H7 (cell line): Measurements from ENCODE around the gene COPS8. TPM values are rescaled to one million over a fixed set of nuclear protein-coding genes. Genes with fewer than 3 reads are reported as not detected.

Experiments used
- DNase-seq: peaks from one replicate; pipeline ENCODE4 v3.0.0; 2012
- H3K27me3 ChIP-seq: 2 replicates; pipeline ENCODE4 v1.6.0; 2011; ENCODE audit warnings: mild to moderate bottlenecking, low read length; ENCODE audit not compliant: control insufficient read depth, insufficient read depth
- H3K36me3 ChIP-seq: replicated peaks from 2 replicates; pipeline ENCODE4 v1.5.1; 2011; ENCODE audit warnings: low read length; ENCODE audit not compliant: control insufficient read depth, insufficient read depth
- H3K4me3 ChIP-seq: 2 replicates; pipeline ENCODE4 v1.5.1; 2011; ENCODE audit warnings: low read depth, mild to moderate bottlenecking, control low read depth, low read length, moderate library complexity; ENCODE audit not compliant: insufficient read depth
- total RNA-seq: library from RNA; depleted of rRNA; stranded (reverse); fragments of >200 nt; shearing (Covaris generic); gene quantifications from 2 replicates; pipeline ENCODE4 v1.2.3, GENCODE V29; 2014; rRNA removed

COPS8 gene
- 101 and 113 TPM in 2 replicates for total RNA-seq

- peak; percentile 93 for DNase-seq
- Histone ChIP-seq H3K27me3 (no peaks in the 10 kb centered on the region), H3K4me3 (peak within 1 kb of the TSS; percentile 85)
These were observed at the start of gene COPS8 for GRCh38 chr2:237085248-237086221. COPS8 (plus strand) TSS chr2:237085889; CDS start chr2:237085965, 76 bp downstream.

GRCh38 chr2:237039301-237040031 is 46.2 kb upstream of the COPS8 start:
- peak; percentile 59 for DNase-seq
- no peaks in the 10 kb centered on the region for H3K36me3 ChIP-seq

More at GRCh38 chr2:237085248-237086221, at the start of gene COPS8:
- H3K36me3 ChIP-seq, result no peaks in the 10 kb centered on the region; the same call in none of the 2 replicates

DNA sequence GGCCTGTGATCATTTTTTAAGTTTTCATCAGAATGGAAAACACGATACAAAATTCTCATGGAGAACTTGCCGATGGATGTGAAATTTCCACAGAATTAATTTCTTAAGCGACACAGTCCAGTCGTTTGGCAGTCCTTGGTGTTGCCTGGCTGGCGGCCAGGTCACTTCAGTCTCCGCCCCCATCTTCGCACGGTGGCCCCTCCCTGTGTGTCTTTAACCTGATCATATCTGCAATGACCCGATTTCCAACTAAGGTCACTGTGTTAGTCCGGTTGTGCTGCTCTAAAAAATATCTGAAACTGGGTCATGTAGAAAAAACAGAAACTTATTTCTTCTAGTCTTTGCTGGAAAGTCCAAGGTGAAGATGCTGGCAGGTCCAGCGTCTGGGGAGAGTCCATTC is 44.5 kb upstream of the COPS8 start:
- no peak overlapping the region for H3K4me3 ChIP-seq
- H3K36me3 ChIP-seq, result no peaks in the 10 kb centered on the region
- no peak for DNase-seq
- no peaks in the 10 kb centered on the region for H3K27me3 ChIP-seq

More at GRCh38 chr2:237039301-237040031, 46.2 kb upstream of the COPS8 start:
- H3K4me3 ChIP-seq, result no peak overlapping the region
- no peaks in the 10 kb centered on the region for H3K27me3 ChIP-seq

- H3K27me3 ChIP-seq, result no peaks in the 10 kb centered on the region
- H3K4me3 ChIP-seq, result no peak overlapping the region
These were observed 43.6 kb upstream of the COPS8 start for GRCh38 chr2:237042101-237042500.

DNA sequence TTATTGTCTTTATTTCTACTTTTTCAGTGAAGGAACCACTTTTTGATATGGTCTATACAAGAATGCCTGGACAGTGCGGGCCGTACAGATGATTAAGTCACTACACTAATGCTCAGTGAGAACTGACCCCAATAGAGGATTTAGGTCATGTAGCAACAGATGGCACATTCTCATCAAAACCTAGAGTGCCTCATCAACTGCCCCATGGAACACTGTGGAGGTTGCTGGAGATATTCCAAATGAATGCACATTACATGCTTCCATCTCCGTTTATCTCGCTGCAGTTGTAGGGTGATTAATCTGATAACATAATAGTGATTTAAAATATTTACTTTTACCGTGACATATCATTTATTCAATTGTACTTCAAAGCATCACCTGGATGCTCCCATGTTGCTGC is 41.8 kb upstream of the COPS8 start:
- no peak overlapping the region for H3K4me3 ChIP-seq
- no peak for DNase-seq
- no peaks in the 10 kb centered on the region for H3K27me3 ChIP-seq
- H3K36me3 ChIP-seq, result no peaks in the 10 kb centered on the region

More at GRCh38 chr2:237042101-237042500, 43.6 kb upstream of the COPS8 start:
- no peaks in the 10 kb centered on the region for H3K36me3 ChIP-seq
- peak; percentile 64 for DNase-seq

- no peaks in the 10 kb centered on the region for H3K27me3 ChIP-seq
- DNase-seq, result no peak
- no peak overlapping the region for H3K4me3 ChIP-seq
- no peaks in the 10 kb centered on the region for H3K36me3 ChIP-seq
These were observed 41.4 kb upstream of the COPS8 start for GRCh38 chr2:237044281-237044680.

DNA sequence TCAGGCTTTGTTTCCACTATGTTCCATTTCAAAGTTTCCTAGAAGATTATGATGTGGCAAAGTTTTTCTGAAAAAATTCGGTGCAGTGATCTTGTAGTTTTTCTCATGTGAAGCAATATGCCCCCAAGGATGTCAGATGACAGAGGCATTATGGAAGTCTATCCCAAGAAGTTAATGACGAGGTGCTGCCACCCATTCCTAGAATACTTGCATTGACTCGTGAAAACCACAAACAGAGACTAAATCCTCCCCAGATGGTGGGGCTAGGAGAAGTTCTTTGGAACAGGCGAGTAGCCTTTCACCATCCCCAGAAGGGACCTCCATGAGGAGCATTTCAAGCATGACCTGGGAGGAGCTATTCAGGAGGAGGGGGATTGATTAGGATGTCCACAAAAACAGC is 40.2 kb upstream of the COPS8 start:
- Histone ChIP-seq H3K36me3 (no peaks in the 10 kb centered on the region), H3K4me3 (no peak overlapping the region), H3K27me3 (no peaks in the 10 kb centered on the region)
- no peak for DNase-seq

DNA sequence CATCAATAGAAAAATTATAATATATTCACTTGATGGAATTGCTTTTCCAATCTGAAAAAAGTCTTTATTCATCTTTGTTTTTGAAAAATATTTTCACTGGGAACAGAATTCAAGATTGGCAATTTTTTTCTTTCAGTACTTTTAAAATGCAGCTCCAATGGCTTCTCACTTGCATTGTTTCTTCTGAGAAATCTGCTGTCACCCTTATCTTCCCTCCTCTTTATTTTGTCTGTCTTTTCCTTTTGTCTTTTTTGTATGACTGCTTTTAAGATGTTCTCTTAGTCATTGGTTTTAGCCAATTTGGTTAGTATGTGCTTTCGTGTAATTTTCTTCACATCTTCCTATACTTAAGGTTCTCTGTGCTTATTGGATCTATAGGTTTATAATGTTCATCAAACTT is 37.1 kb upstream of the COPS8 start:
- no peaks in the 10 kb centered on the region for H3K27me3 ChIP-seq
- no peaks in the 10 kb centered on the region for H3K36me3 ChIP-seq
- no peak for DNase-seq
- H3K4me3 ChIP-seq, result no peak overlapping the region

DNA sequence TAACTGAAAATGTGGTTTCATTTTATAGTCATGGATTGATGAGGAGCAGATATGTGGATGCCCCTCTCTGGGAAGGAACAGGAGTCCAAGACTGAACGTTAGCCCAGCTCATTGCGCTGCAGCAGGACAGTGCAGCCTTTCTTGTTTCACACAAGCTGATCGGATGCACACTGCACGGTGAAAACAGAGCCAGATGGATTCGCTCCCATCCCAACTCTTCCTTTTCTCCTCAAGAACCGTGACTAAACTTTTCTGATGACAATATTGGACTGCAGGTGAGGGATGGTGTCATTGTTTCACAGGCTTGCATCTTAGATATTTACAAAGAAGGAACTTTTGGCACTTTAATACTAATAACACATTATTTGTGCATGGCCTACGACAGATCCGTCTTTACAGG is 33.8 kb upstream of the COPS8 start:
- no peaks in the 10 kb centered on the region for H3K27me3 ChIP-seq
- H3K4me3 ChIP-seq, result no peak overlapping the region
- H3K36me3 ChIP-seq, result no peaks in the 10 kb centered on the region
- no peak for DNase-seq

DNA sequence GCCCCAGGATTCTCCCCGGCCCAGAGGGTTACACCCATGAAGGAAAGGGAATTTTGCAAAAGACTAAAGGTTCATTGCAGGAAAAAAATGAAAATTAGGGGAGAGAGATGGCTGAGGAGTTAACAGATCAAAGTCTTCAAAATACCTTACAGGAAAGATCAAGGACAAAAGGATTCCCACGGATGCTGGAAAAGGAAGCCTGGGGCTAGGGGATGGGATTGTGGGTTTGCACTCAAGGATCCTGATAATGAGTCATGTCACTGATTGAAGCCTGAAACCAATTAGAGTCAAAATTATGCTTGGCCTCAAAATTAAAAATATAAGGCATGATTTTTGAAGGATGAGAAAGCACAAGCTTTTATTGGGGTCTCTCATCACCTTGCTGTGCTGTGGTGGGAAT is 32.6 kb upstream of the COPS8 start:
- no peak overlapping the region for H3K4me3 ChIP-seq
- no peaks in the 10 kb centered on the region for H3K27me3 ChIP-seq
- no peaks in the 10 kb centered on the region for H3K36me3 ChIP-seq
- DNase-seq, result no peak

DNA sequence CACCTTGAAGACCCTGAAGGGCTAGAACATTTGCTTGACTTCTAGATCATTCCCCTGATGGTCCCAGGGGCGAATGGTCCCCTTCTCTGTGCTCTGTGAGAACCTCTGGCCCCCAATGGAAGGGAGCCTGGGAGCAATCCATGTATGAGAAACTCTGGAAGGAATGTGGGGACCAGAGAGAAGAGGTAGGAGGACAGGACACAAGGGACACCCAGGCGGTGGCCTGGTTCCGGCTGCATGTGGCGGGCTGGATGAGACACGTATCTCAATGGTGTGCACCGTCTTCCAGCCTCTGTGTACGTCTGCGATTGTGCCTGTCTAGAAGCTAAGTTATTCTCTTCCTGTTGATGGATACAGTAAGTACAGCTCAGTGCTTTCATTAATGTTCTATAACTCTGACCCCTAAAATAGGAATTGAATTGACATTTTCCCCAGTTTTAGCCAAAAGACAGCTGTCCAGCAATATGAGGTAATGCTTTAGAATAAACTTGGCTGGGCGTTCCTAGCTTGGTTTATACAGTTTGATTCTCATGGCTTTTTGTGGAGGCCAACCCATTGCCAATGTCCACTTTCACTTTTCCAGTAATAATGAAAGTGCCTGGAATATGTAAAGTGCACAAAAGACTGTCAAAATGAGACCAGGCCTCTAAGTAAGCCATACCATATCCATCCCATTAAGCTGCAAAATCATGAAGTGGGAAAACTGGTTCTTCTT is 30.1 kb upstream of the COPS8 start:
- Histone ChIP-seq H3K36me3 (no peaks in the 10 kb centered on the region), H3K4me3 (no peak overlapping the region), H3K27me3 (no peaks in the 10 kb centered on the region)
- no peak for DNase-seq

- Histone ChIP-seq H3K36me3 (no peaks in the 10 kb centered on the region), H3K27me3 (no peaks in the 10 kb centered on the region), H3K4me3 (no peak overlapping the region)
- no peak for DNase-seq
These were observed 29.3 kb upstream of the COPS8 start for GRCh38 chr2:237056287-237056875.

DNA sequence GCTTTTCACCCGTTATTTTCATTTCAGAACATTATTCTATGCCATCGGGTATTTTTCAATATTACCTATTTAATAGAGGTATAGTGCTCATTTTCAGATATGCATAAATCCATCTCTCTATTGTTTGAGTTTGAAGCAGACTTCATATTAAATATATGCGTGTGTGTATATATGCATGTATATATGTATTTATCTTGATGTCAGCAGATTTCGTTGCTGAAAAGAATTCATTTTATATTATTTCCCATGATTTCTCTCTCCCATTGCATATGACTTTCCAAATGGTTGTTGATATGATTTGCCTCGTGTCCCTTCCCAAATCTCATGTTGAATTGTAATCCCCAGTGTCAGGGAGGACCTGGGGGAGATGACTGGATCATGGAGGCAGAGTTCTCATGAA is 28.6 kb upstream of the COPS8 start:
- DNase-seq, result no peak
- H3K4me3 ChIP-seq, result no peak overlapping the region
- no peaks in the 10 kb centered on the region for H3K36me3 ChIP-seq
- H3K27me3 ChIP-seq, result no peaks in the 10 kb centered on the region

- H3K4me3 ChIP-seq, result no peak overlapping the region
- no peaks in the 10 kb centered on the region for H3K36me3 ChIP-seq
- H3K27me3 ChIP-seq, result no peaks in the 10 kb centered on the region
- no peak for DNase-seq
These were observed 27.8 kb upstream of the COPS8 start for GRCh38 chr2:237057893-237058300.
